CD4-positive, CD25-positive, alpha-beta regulatory T cell (primary cell): ENCODE results near the gene ZNF423. TPM values are rescaled to one million over a fixed set of nuclear protein-coding genes. Genes with fewer than 3 reads are reported as not detected.

Experiments
- ATAC-seq, 2 donors: fragments of 150-1000 bp; cut with Tn5 transposase; one replicate each; pipeline ENCODE4 v1.10.0; 2021; ENCODE audit warnings: low read depth in 2 of 2, moderate number of reproducible peaks in 2 of 2, moderate library complexity in 1 of 2
- DNase-seq, 3 donors: peaks; one replicate each; pipeline versions ENCODE4 v3.0.0 to v3.0.0-alpha.2; 2012 to 2022; ENCODE audit warnings: mixed read lengths in 1 of 3
- H3K27ac ChIP-seq: one replicate; pipeline ENCODE4 v1.7.0; 2013; ENCODE audit warnings: mild to moderate bottlenecking, low read length; ENCODE audit not compliant: insufficient read depth, poor library complexity, severe bottlenecking
- H3K27me3 ChIP-seq: one replicate; pipeline ENCODE4 v1.7.0; 2013; ENCODE audit warnings: low read length; ENCODE audit not compliant: control insufficient read depth, insufficient read depth
- H3K36me3 ChIP-seq: one replicate; pipeline ENCODE4 v1.7.0; 2013; ENCODE audit warnings: mild to moderate bottlenecking, low read length, moderate library complexity; ENCODE audit not compliant: control insufficient read depth, insufficient read depth
- H3K4me1 ChIP-seq: 2 replicates; pipeline ENCODE4 v1.7.0; 2013; ENCODE audit warnings: mild to moderate bottlenecking, low read length; ENCODE audit not compliant: insufficient read depth, control insufficient read depth, poor library complexity, severe bottlenecking
- H3K4me3 ChIP-seq: one replicate; pipeline ENCODE4 v1.7.0; 2013; ENCODE audit warnings: low read depth, mild to moderate bottlenecking, low read length, moderate library complexity
- H3K9me3 ChIP-seq, 2 experiments: 1 replicate in 1 of 2; 2 replicates in 1 of 2; pipeline ENCODE4 v1.7.0; 2013; ENCODE audit warnings: low read length in 2 of 2, mild to moderate bottlenecking in 1 of 2, moderate library complexity in 1 of 2; ENCODE audit not compliant: control insufficient read depth in 2 of 2
- H3K27ac Mint-ChIP-seq, 3 donors: one replicate each; pipeline ENCODE4 v1.8.0; 2020 to 2022; ENCODE audit warnings: mild to moderate bottlenecking in 3 of 3, mixed read lengths in 3 of 3, moderate library complexity in 2 of 3
- H3K27me3 Mint-ChIP-seq: one replicate; pipeline ENCODE4 v1.8.0; 2022; ENCODE audit warnings: mild to moderate bottlenecking, mixed read lengths
- H3K36me3 Mint-ChIP-seq: one replicate; pipeline ENCODE4 v1.8.0; 2020; ENCODE audit warnings: mixed read lengths
- H3K4me1 Mint-ChIP-seq, 4 donors: one replicate each; pipeline ENCODE4 v1.8.0; 2020 to 2022; ENCODE audit warnings: mixed read lengths in 4 of 4, mild to moderate bottlenecking in 1 of 4
- H3K4me3 Mint-ChIP-seq, 4 donors: one replicate each; pipeline ENCODE4 v1.8.0; 2020 to 2022; ENCODE audit warnings: mild to moderate bottlenecking in 4 of 4, mixed read lengths in 4 of 4, moderate library complexity in 3 of 4
- H3K9me3 Mint-ChIP-seq, 7 donors: one replicate each; pipeline ENCODE4 v1.8.0; 2020 to 2022; ENCODE audit warnings: mixed read lengths in 7 of 7, mild to moderate bottlenecking in 3 of 7, moderate library complexity in 2 of 7
- polyA plus RNA-seq, 4 donors: library from polyadenylated mRNA; unstranded; fragments of 300-500 nt; fragmentation: Illumina TruSeq; gene quantifications; one replicate each; pipeline ENCODE4 v1.2.3, GENCODE V29; 2021
- total RNA-seq: library from RNA; stranded (reverse); gene quantifications from one replicate; pipeline ENCODE4 v1.2.3, GENCODE V29; 2022

The ZNF423 gene
- total and polyA plus RNA-seq, 5 donors from 2014 or later, result 0.05 TPM; not detected in 4

- H3K36me3 ChIP-seq, result no peaks in the 10 kb centered on the region
These were observed 255.4 kb downstream of the ZNF423 start for GRCh38 chr16:49600536-49600935.

GRCh38 chr16:49599704-49600103, 256.2 kb downstream of the ZNF423 start:
- H3K9me3 Mint-ChIP-seq, result peaks cover 0 to 4% (median 0%) of the 10 kb centered on the region in 7 donors
- Histone ChIP-seq H3K27me3 (no peaks in the 10 kb centered on the region), H3K36me3 (no peaks in the 10 kb centered on the region), H3K27ac (no peak overlapping the region), H3K9me3 (no peaks in the 10 kb centered on the region), H3K4me1 (no peaks in the 10 kb centered on the region), H3K4me3 (no peak overlapping the region)
- H3K36me3 Mint-ChIP-seq, result no peaks in the 10 kb centered on the region
- H3K27ac Mint-ChIP-seq, result no peak overlapping the region
- DNase-seq (no peak), ATAC-seq (no peak)
- H3K4me1 Mint-ChIP-seq, result no peaks in the 10 kb centered on the region
- H3K4me3 Mint-ChIP-seq, result no peak overlapping the region
- H3K27me3 Mint-ChIP-seq, result peaks cover 22% of the 10 kb centered on the region

More at GRCh38 chr16:49600536-49600935, 255.4 kb downstream of the ZNF423 start:
- peaks cover 0 to 4% (median 0%) of the 10 kb centered on the region in 7 donors for H3K9me3 Mint-ChIP-seq
- H3K36me3 Mint-ChIP-seq, result no peaks in the 10 kb centered on the region
- no peak overlapping the region for H3K27ac ChIP-seq
- ATAC-seq, result no peak
- no peak overlapping the region for H3K4me3 Mint-ChIP-seq
- H3K9me3 ChIP-seq, result no peaks in the 10 kb centered on the region
- H3K27me3 Mint-ChIP-seq, result peaks cover 23% of the 10 kb centered on the region
- no peak overlapping the region for H3K4me3 ChIP-seq
- no peak overlapping the region for H3K27ac Mint-ChIP-seq
- no peaks in the 10 kb centered on the region for H3K27me3 ChIP-seq
- no peaks in the 10 kb centered on the region for H3K4me1 ChIP-seq
- DNase-seq, result no peak
- no peaks in the 10 kb centered on the region for H3K4me1 Mint-ChIP-seq

GRCh38 chr16:49599281-49599680, 256.6 kb downstream of the ZNF423 start:
- Histone ChIP-seq H3K4me1 (no peaks in the 10 kb centered on the region), H3K36me3 (no peaks in the 10 kb centered on the region), H3K27ac (no peak overlapping the region), H3K4me3 (no peak overlapping the region), H3K27me3 (no peaks in the 10 kb centered on the region), H3K9me3 (no peaks in the 10 kb centered on the region)
- H3K4me1 Mint-ChIP-seq, result no peaks in the 10 kb centered on the region
- peaks cover 0 to 4% (median 0%) of the 10 kb centered on the region in 7 donors for H3K9me3 Mint-ChIP-seq
- DNase-seq, result no peak
- H3K4me3 Mint-ChIP-seq, result no peak overlapping the region
- ATAC-seq, result no peak
- H3K27ac Mint-ChIP-seq, result no peak overlapping the region
- no peaks in the 10 kb centered on the region for H3K36me3 Mint-ChIP-seq
- H3K27me3 Mint-ChIP-seq, result peaks cover 22% of the 10 kb centered on the region

GRCh38 chr16:49598383-49599170, 257.3 kb downstream of the ZNF423 start:
- Histone ChIP-seq H3K9me3 (no peaks in the 10 kb centered on the region), H3K4me3 (no peak overlapping the region), H3K4me1 (no peaks in the 10 kb centered on the region), H3K36me3 (no peaks in the 10 kb centered on the region), H3K27me3 (no peaks in the 10 kb centered on the region), H3K27ac (no peak overlapping the region)
- Mint-ChIP-seq H3K27me3 (peaks cover 22% of the 10 kb centered on the region), H3K9me3 (peaks cover 0 to 4% (median 0%) of the 10 kb centered on the region in 7 donors), H3K4me3 (no peak overlapping the region), H3K27ac (no peak overlapping the region), H3K4me1 (no peaks in the 10 kb centered on the region), H3K36me3 (no peaks in the 10 kb centered on the region)
- DNase-seq (no peak), ATAC-seq (no peak)

DNA sequence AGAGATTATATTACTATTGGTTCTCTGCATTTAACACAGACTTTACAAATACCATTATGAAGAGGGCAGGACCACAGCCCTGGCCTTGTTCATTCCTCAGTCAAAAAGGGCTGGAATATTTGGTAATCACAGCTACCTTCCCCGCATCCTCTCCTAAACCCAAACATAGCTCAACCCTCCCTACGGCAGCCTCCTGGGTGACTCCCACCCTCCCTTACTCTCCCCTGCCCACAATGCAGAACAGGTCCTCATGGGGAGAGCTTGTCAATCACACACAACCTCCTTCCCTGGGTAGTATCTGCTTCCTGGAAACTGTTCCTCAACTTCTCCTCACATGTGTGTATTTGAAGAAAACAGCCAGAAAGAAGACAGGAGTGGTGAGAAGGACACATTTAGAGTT, 258.1 kb downstream of the ZNF423 start:
- Mint-ChIP-seq H3K4me1 (peaks cover 0 to 2% (median 0%) of the 10 kb centered on the region in 4 donors), H3K27ac (no peak overlapping the region), H3K9me3 (peaks cover 0 to 4% (median 0%) of the 10 kb centered on the region in 7 donors), H3K27me3 (peaks cover 21% of the 10 kb centered on the region), H3K4me3 (no peak overlapping the region), H3K36me3 (no peaks in the 10 kb centered on the region)
- H3K9me3 ChIP-seq, result no peaks in the 10 kb centered on the region
- H3K4me3 ChIP-seq, result no peak overlapping the region
- no peaks in the 10 kb centered on the region for H3K4me1 ChIP-seq
- ATAC-seq, result no peak
- no peaks in the 10 kb centered on the region for H3K36me3 ChIP-seq
- DNase-seq, result no peak
- H3K27ac ChIP-seq, result no peak overlapping the region
- H3K27me3 ChIP-seq, result no peaks in the 10 kb centered on the region

- no peaks in the 10 kb centered on the region for H3K36me3 Mint-ChIP-seq
- H3K27me3 Mint-ChIP-seq, result peaks cover 22% of the 10 kb centered on the region
- H3K4me1 Mint-ChIP-seq, result peaks cover 0 to 5% (median 0%) of the 10 kb centered on the region in 4 donors
- Histone ChIP-seq H3K4me1 (no peaks in the 10 kb centered on the region), H3K27me3 (no peaks in the 10 kb centered on the region), H3K36me3 (no peaks in the 10 kb centered on the region), H3K9me3 (no peaks in the 10 kb centered on the region), H3K4me3 (no peak overlapping the region), H3K27ac (no peak overlapping the region)
- H3K9me3 Mint-ChIP-seq, result peaks cover 0 to 2% (median 0%) of the 10 kb centered on the region in 7 donors
- DNase-seq, result no peak
- no peak overlapping the region for H3K27ac Mint-ChIP-seq
- ATAC-seq, result no peak
- no peak overlapping the region for H3K4me3 Mint-ChIP-seq
These were observed 259.1 kb downstream of the ZNF423 start for GRCh38 chr16:49596648-49597291.

DNA sequence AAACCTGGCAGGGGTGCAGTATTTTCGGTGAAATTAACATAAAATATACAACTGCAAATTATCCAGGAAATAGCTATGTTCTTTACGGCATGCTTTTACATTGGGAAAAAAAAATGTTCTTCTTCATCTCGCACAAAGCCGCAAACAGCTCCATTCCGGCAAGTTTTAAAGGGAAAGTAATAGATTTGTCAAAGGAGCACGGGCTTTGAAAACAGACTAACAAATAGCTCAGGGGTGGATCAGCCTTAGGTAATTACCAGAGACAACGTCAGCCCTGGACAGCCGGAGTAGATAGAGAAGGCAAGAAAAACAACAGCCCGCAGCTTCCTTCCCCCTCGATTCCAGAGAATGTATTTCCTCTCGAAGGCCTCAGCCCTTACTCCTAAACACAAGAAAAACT, 259.8 kb downstream of the ZNF423 start:
- Mint-ChIP-seq H3K36me3 (no peaks in the 10 kb centered on the region), H3K4me3 (no peak overlapping the region), H3K9me3 (peaks cover 0 to 2% (median 0%) of the 10 kb centered on the region in 7 donors), H3K27me3 (peaks cover 29% of the 10 kb centered on the region), H3K4me1 (peaks cover 0 to 5% (median 0%) of the 10 kb centered on the region in 4 donors), H3K27ac (no peak overlapping the region)
- Histone ChIP-seq H3K27me3 (no peaks in the 10 kb centered on the region), H3K27ac (no peak overlapping the region), H3K36me3 (no peaks in the 10 kb centered on the region), H3K4me1 (no peaks in the 10 kb centered on the region), H3K4me3 (no peak overlapping the region), H3K9me3 (no peaks in the 10 kb centered on the region)
- DNase-seq (peak in 1 of 3 donors; percentile 1), ATAC-seq (no peak)
